GM10248 (cell line): ENCODE data around the gene MAP3K1.

Source experiments
- CTCF ChIA-PET: fragments of 300-600 bp; sonication (Branson Sonifier 250); formaldehyde crosslinking; extraction: SDS; loops from one replicate; lab custom pipeline; 2021; ENCODE audit warnings: antibody characterized with exemption; lab: Yijun Ruan, JAX
- POLR2A ChIA-PET: fragments of 350-650 bp; sonication (Branson Sonifier 250); formaldehyde crosslinking; extraction: SDS; loops from one replicate; lab custom pipeline; 2020; ENCODE audit warnings: antibody characterized with exemption; lab: Yijun Ruan, JAX
- DNase-seq: peaks from one replicate; pipeline ENCODE4 v3.0.0; 2012; ENCODE audit errors: extremely low spot score
- CTCF ChIP-seq: IDR thresholded peaks from 2 replicates; pipeline ENCODE4 v1.5.1; 2012; ENCODE audit warnings: mild to moderate bottlenecking, low read depth; ENCODE audit errors: extremely low read depth, missing control alignments, control extremely low read depth

The MAP3K1 gene

DNA sequence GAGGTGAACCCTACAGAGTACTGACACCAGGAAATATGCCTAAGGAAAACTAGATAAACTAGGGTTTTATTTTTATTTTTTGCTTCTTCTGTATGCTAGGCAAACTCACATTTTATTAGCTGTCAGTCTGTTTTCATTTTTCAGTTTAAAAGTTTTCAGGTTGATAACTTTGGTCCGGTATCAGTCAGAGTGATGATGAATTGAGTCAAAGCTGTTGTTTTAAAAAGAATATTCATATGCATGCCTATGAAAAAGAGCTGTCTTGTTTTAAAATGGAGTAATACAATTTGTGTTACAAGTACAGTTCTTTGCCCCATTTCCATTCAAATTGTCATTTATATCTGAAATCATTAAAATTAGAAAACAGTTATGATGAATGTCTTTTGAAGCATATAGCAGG, 22.6 kb downstream of the MAP3K1 start:
- TF ChIP-seq CTCF: no peak
- no peak for DNase-seq
- POLR2A ChIA-PET: no interaction called here
- CTCF ChIA-PET: interaction anchor here (0.8 to 4.2 kb wide), 32 partner anchors 11 to 903 kb away, joined by 3 to 105 read pairs (median 3); no protein-coding TSS in a partner anchor

GRCh38 chr5:56838409-56839039, 23.2 kb downstream of the MAP3K1 start:
- ChIA-PET POLR2A (no interaction called here), CTCF (interaction anchor here (0.7 to 4.2 kb wide), 36 partner anchors 10 to 906 kb away, joined by 3 to 105 read pairs (median 3); no protein-coding TSS in a partner anchor)
- peak; percentile 35 for TF ChIP-seq CTCF
- DNase-seq: peak; percentile 28

- no peak for TF ChIP-seq CTCF
- DNase-seq: no peak
- ChIA-PET POLR2A (no interaction called here), CTCF (interaction anchor here (0.7 to 4.2 kb wide), 32 partner anchors 9 to 906 kb away, joined by 3 to 105 read pairs (median 3); no protein-coding TSS in a partner anchor)
Observed at GRCh38 chr5:56839062-56839461, 23.7 kb downstream of the MAP3K1 start.

DNA sequence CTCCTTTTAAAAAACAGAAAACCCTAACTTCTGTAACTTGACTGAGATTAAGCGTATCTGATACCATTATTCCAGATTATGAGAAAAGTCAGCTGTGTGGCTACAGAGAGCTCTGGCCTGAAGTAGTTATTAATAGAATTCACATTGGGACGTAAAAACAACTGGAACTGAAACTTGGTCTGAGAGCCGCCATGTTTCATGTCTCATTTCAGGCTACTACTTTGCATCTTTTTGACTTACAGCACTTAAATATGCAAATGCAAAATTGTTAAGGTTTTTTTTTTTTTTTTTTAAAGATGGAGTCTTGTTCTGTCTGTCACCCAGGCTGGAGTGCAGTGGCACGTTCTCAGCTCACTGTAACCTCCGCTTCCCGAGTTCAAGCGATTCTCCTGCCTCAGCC, 25.2 kb downstream of the MAP3K1 start:
- no peak for TF ChIP-seq CTCF
- POLR2A ChIA-PET: interaction anchor here (0.6 kb wide), 1 partner anchor 16 kb away, joined by 5 read pairs; no protein-coding TSS in a partner anchor
- CTCF ChIA-PET: interaction anchor here (1.3 to 3.2 kb wide), 4 partner anchors 379 to 571 kb away, joined by 4 to 13 read pairs (median 5); no protein-coding TSS in a partner anchor
- DNase-seq: no peak

- no peak for DNase-seq
- TF ChIP-seq CTCF: no peak
- ChIA-PET CTCF (interaction anchor here (0.7 to 1.2 kb wide), 3 partner anchors 10 to 43 kb away, joined by 3 to 4 read pairs (median 3); no protein-coding TSS in a partner anchor), POLR2A (no interaction called here)
Observed at GRCh38 chr5:56845277-56845676, 29.9 kb downstream of the MAP3K1 start.

- DNase-seq: no peak
- POLR2A ChIA-PET: no interaction called here
- CTCF ChIA-PET: no interaction called here
- no peak for TF ChIP-seq CTCF
Observed at GRCh38 chr5:56845904-56846480, 30.6 kb downstream of the MAP3K1 start.
